Left lung (tissue), 10 donors: Measurements from ENCODE around the gene TRHDE. TPM values are rescaled to one million over a fixed set of nuclear protein-coding genes. Genes with fewer than 3 reads are reported as not detected.

Experiments used
- ATAC-seq: fragments of 200-7000 bp; cut with Tn5 transposase; one replicate; pipeline ENCODE4 v1.9.1; 2020; ENCODE audit warnings: moderate library complexity
- DNase-seq, 4 donors: peaks; one replicate each; pipeline ENCODE4 v3.0.0-alpha.2; 2013 to 2020
- H3K27ac ChIP-seq, 2 donors: fragments of 200-600 bp; sonication (generic) in 1 of 2; one replicate each; pipeline versions ENCODE4 v1.5.0 to v1.8.0; 2020 to 2021
- H3K27me3 ChIP-seq, 2 donors: fragments of 200-600 bp; sonication (generic) in 1 of 2; one replicate each; pipeline versions ENCODE4 v1.5.0 to v1.8.0; 2020 to 2021
- H3K36me3 ChIP-seq, 2 donors: fragments of 200-600 bp; sonication (generic) in 1 of 2; one replicate each; pipeline versions ENCODE4 v1.5.0 to v1.8.0; 2020 to 2021
- H3K4me1 ChIP-seq, 2 donors: fragments of 200-600 bp; one replicate each; pipeline ENCODE4 v1.8.0; 2021
- H3K4me3 ChIP-seq, 2 donors: fragments of 200-600 bp; sonication (generic) in 1 of 2; one replicate each; pipeline versions ENCODE4 v1.5.0 to v1.8.0; 2020 to 2021; ENCODE audit warnings: mild to moderate bottlenecking in 1 of 2
- H3K9me3 ChIP-seq, 2 donors: fragments of 200-600 bp; sonication (generic) in 1 of 2; one replicate each; pipeline versions ENCODE4 v1.5.0 to v1.8.0; 2020 to 2021
- intact Hi-C, 2 donors: fragments of 100-400 bp; cut with DNase I; formaldehyde crosslinking; loops; one replicate each; pipeline versions ENCODE4 v1.11.2 to v1.14.2; 2022
- polyA plus RNA-seq, 6 donors: library from polyadenylated mRNA; unstranded; fragments of 120-200 nt; gene quantifications; one replicate each; pipeline ENCODE4 v1.2.1, GENCODE V29; 2013; ENCODE audit not compliant: insufficient read length in 6 of 6
- total RNA-seq, 2 donors: library from RNA; stranded (reverse); fragmentation: NEBNext Ultra II Directional; extraction: Animal tissue kit (Norgen Biotek cat#: 25700); gene quantifications; one replicate each; pipeline ENCODE4 v1.2.1, GENCODE V29; 2021
- TF ChIP-seq, protein P1 (sequence below), 2 donors: fragments of 200-600 bp; sonication (generic) in 1 of 2; IDR thresholded peaks; one replicate each; pipeline versions ENCODE4 v1.5.0 to v1.8.0; 2021; ENCODE audit warnings: antibody characterized with exemption in 2 of 2
- donor health status: DM: no; HTN: yes; CAD: no.
- donor health status: DM: no; HTN: no; CAD: no.

The TRHDE gene
- total and polyA plus RNA-seq, 8 donors, result 0.87 to 4.3 (median 2.8) TPM

- Histone ChIP-seq H3K9me3 (no peaks in the 10 kb centered on the region), H3K27ac (no peak overlapping the region), H3K36me3 (no peaks in the 10 kb centered on the region), H3K4me3 (no peak overlapping the region), H3K27me3 (no peaks in the 10 kb centered on the region), H3K4me1 (no peaks in the 10 kb centered on the region)
- DNase-seq (no peak), ATAC-seq (no peak)
- intact Hi-C loops, result no loop called here
- TF ChIP-seq, protein P1, sequence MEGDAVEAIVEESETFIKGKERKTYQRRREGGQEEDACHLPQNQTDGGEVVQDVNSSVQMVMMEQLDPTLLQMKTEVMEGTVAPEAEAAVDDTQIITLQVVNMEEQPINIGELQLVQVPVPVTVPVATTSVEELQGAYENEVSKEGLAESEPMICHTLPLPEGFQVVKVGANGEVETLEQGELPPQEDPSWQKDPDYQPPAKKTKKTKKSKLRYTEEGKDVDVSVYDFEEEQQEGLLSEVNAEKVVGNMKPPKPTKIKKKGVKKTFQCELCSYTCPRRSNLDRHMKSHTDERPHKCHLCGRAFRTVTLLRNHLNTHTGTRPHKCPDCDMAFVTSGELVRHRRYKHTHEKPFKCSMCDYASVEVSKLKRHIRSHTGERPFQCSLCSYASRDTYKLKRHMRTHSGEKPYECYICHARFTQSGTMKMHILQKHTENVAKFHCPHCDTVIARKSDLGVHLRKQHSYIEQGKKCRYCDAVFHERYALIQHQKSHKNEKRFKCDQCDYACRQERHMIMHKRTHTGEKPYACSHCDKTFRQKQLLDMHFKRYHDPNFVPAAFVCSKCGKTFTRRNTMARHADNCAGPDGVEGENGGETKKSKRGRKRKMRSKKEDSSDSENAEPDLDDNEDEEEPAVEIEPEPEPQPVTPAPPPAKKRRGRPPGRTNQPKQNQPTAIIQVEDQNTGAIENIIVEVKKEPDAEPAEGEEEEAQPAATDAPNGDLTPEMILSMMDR (IDR thresholded peaks at IDR 0.05), result no peak
These were observed 58.6 kb downstream of the TRHDE start for GRCh38 chr12:72330784-72331183.

GRCh38 chr12:72337382-72337781 lies 65.2 kb downstream of the TRHDE start:
- H3K27me3 ChIP-seq, result no peaks in the 10 kb centered on the region
- intact Hi-C loops, result no loop called here
- H3K27ac ChIP-seq, result no peak overlapping the region
- H3K36me3 ChIP-seq, result no peaks in the 10 kb centered on the region
- H3K4me3 ChIP-seq, result no peak overlapping the region
- DNase-seq, result no peak
- ATAC-seq, result no peak
- H3K9me3 ChIP-seq, result no peaks in the 10 kb centered on the region
- TF ChIP-seq, protein P1 (IDR thresholded peaks at IDR 0.05), result no peak
- H3K4me1 ChIP-seq, result no peaks in the 10 kb centered on the region

DNA sequence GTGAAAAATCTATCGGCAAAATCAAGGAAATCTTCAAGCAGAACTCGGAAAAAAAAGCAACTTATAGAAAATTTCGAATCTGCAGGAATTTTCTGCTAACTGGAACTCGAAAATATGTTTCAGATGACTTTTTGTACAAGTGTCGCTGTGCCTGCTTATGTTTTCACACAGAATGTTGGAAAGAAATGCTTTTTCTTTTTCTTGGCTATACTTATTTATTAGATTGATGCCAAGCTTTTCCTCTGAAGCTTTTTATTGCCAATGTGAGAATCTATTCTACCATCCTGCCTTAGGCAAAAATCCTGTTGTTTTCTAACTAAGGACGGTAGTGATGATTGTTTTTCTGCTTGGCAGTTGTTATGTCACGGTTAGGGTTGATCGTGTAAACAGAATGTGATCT lies 65.8 kb downstream of the TRHDE start:
- no peaks in the 10 kb centered on the region for H3K9me3 ChIP-seq
- no peak overlapping the region for H3K27ac ChIP-seq
- H3K36me3 ChIP-seq, result no peaks in the 10 kb centered on the region
- no peaks in the 10 kb centered on the region for H3K27me3 ChIP-seq
- intact Hi-C loops, result no loop called here
- no peaks in the 10 kb centered on the region for H3K4me1 ChIP-seq
- DNase-seq (no peak), ATAC-seq (no peak)
- TF ChIP-seq, protein P1 (IDR thresholded peaks at IDR 0.05), result no peak
- H3K4me3 ChIP-seq, result no peak overlapping the region

DNA sequence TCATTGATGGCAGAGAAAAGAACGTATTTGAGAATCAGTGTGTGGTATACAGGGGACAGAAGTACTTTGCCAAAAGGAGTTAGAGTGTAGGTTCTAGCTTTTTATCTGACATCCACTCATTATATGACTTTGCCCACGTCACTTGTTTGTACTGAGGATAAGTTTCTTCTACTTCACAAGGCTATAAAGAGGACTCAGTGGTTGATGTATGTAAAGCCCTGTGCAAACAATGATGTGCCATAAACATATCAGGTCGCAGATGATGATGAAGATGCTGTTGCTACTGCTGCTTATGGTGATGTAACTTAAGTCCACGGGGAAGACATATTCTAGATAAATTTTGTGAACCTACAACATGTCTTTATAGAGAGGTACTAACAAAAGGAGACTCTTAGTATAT lies 66.3 kb downstream of the TRHDE start:
- intact Hi-C loops, result no loop called here
- H3K4me3 ChIP-seq, result no peak overlapping the region
- no peaks in the 10 kb centered on the region for H3K4me1 ChIP-seq
- TF ChIP-seq, protein P1 (IDR thresholded peaks at IDR 0.05), result no peak
- no peaks in the 10 kb centered on the region for H3K36me3 ChIP-seq
- H3K27ac ChIP-seq, result no peak overlapping the region
- DNase-seq (no peak), ATAC-seq (no peak)
- H3K27me3 ChIP-seq, result no peaks in the 10 kb centered on the region
- H3K9me3 ChIP-seq, result no peaks in the 10 kb centered on the region

DNA sequence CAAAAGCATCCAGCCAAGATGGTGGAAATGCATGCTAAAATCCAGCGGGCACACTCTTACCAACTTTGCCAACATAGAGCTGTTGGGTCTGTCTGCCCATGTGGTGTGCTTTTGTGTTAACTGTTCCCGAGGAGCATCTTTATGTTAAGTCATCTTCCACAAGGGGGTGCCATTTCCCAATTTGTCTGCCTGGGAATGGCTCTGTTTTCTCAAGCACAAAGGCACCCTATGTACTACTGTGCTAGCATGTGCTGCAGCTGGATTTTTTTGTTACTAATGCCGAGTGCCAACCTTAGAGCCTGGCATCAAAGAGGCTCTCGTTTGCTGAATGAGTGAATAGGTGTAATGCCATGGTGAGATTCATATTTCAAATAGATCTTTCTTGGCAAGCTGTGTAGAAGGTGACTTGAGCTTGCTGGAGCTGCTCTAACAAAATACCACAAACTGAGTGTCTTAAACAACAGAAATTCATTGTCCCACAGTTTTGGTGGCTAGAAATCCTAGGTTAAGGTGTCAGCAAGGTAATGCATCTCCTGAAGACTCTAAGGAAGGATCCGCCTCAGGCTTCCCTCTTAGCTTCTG lies 74.3 kb downstream of the TRHDE start:
- intact Hi-C loops, result no loop called here
- Histone ChIP-seq H3K9me3 (no peaks in the 10 kb centered on the region), H3K27ac (no peak overlapping the region), H3K4me1 (no peaks in the 10 kb centered on the region), H3K36me3 (no peaks in the 10 kb centered on the region), H3K4me3 (no peak overlapping the region), H3K27me3 (no peaks in the 10 kb centered on the region)
- TF ChIP-seq, protein P1 (IDR thresholded peaks at IDR 0.05), result peak; percentile 34 to 47
- DNase-seq, result peak in 2 of 4 donors; percentile 46 to 69
- ATAC-seq, result peak; percentile 89
